A673 (cell line): ENCODE measurements around the gene DENND5B. TPM values are rescaled to one million over a fixed set of nuclear protein-coding genes. Genes with fewer than 3 reads are reported as not detected.
"Not testable (repeated sequence)": the region's sequence is repeated elsewhere in the genome, so short reads cannot be mapped to it uniquely, and the experiment has no call there.

Experiments
- BruUV-seq: library from RNA; stranded (reverse); fragments of 400-500 nt; replicated peaks from 2 replicates; lab custom pipeline; 2021; lab: Mats Ljungman, UMichigan
- CTCF ChIA-PET: fragments of 300-600 bp; sonication (Branson Sonifier 250); formaldehyde crosslinking; loops from one replicate; lab custom pipeline; 2022; ENCODE audit warnings: antibody characterized with exemption; lab: Charles Lee
- POLR2A ChIA-PET: fragments of 300-600 bp; sonication (Branson Sonifier 250); formaldehyde crosslinking; loops from one replicate; lab custom pipeline; 2022; ENCODE audit warnings: antibody characterized with exemption; ENCODE audit not compliant: low non-redundant PET; lab: Charles Lee
- DNase-seq: peaks from one replicate; pipeline ENCODE4 v3.0.0-alpha.2; 2015; ENCODE audit warnings: low spot score
- H3K27ac ChIP-seq: fragments of 200-600 bp; sonication (generic); 2 replicates; pipeline ENCODE4 v1.5.1; 2016; ENCODE audit warnings: mixed run types, low read depth, mild to moderate bottlenecking, mixed read lengths, antibody characterized with exemption, low read length; ENCODE audit not compliant: poor library complexity, severe bottlenecking
- H3K27me3 ChIP-seq: fragments of 200-600 bp; sonication (generic); replicated peaks from 2 replicates; pipeline ENCODE4 v1.6.1; 2017; ENCODE audit warnings: mixed run types, low read depth, mild to moderate bottlenecking, mixed read lengths, antibody characterized with exemption, low read length; ENCODE audit not compliant: insufficient read depth, poor library complexity
- H3K36me3 ChIP-seq: fragments of 200-600 bp; sonication (generic); 2 replicates; pipeline ENCODE4 v1.6.1; 2016; ENCODE audit warnings: mixed run types, mild to moderate bottlenecking, mixed read lengths, antibody characterized with exemption, low read length; ENCODE audit not compliant: insufficient read depth, poor library complexity, severe bottlenecking
- H3K4me1 ChIP-seq: fragments of 200-600 bp; sonication (generic); 2 replicates; pipeline ENCODE4 v1.6.1; 2017; ENCODE audit warnings: mixed run types, mild to moderate bottlenecking, mixed read lengths, antibody characterized with exemption, low read length; ENCODE audit not compliant: insufficient read depth, poor library complexity, severe bottlenecking
- H3K4me3 ChIP-seq: fragments of 200-600 bp; sonication (generic); 2 replicates; pipeline ENCODE4 v1.5.1; 2016; ENCODE audit warnings: low read depth, mixed run types, mild to moderate bottlenecking, mixed read lengths, low read length; ENCODE audit not compliant: poor library complexity, severe bottlenecking
- H3K9me3 ChIP-seq: fragments of 200-600 bp; sonication (generic); 2 replicates; pipeline ENCODE4 v1.6.1; 2016; ENCODE audit warnings: mixed run types, low read depth, mild to moderate bottlenecking, mixed read lengths, antibody characterized with exemption, low read length; ENCODE audit not compliant: poor library complexity, severe bottlenecking
- CTCF ChIP-seq: fragments of 300-800, 200-600 bp; sonication (generic); conservative IDR thresholded peaks from 2 replicates; pipeline ENCODE4 v1.5.1; 2017; ENCODE audit warnings: low read depth, mild to moderate bottlenecking, antibody characterized with exemption, low read length, moderate library complexity, mixed read lengths
- EZH2 ChIP-seq: fragments of 200-600 bp; sonication (generic); IDR thresholded peaks from 2 replicates; pipeline ENCODE4 v1.6.1; 2017; ENCODE audit warnings: borderline replicate concordance, low read depth, mild to moderate bottlenecking, mixed read lengths, antibody characterized with exemption, low read length; ENCODE audit not compliant: poor library complexity, severe bottlenecking
- intact Hi-C: fragments of 100-400 bp; cut with micrococcal nuclease; formaldehyde crosslinking; loops from one replicate; pipeline ENCODE4 v1.10.0; 2022; ENCODE audit not compliant: unreplicated experiment
- total RNA-seq: library from RNA; stranded (reverse); gene quantifications from 2 replicates; pipeline ENCODE4 v1.2.3, GENCODE V29; 2021

Gene DENND5B
- total RNA-seq, 1 experiment from 2014 or later, result 7.6 TPM

DNA sequence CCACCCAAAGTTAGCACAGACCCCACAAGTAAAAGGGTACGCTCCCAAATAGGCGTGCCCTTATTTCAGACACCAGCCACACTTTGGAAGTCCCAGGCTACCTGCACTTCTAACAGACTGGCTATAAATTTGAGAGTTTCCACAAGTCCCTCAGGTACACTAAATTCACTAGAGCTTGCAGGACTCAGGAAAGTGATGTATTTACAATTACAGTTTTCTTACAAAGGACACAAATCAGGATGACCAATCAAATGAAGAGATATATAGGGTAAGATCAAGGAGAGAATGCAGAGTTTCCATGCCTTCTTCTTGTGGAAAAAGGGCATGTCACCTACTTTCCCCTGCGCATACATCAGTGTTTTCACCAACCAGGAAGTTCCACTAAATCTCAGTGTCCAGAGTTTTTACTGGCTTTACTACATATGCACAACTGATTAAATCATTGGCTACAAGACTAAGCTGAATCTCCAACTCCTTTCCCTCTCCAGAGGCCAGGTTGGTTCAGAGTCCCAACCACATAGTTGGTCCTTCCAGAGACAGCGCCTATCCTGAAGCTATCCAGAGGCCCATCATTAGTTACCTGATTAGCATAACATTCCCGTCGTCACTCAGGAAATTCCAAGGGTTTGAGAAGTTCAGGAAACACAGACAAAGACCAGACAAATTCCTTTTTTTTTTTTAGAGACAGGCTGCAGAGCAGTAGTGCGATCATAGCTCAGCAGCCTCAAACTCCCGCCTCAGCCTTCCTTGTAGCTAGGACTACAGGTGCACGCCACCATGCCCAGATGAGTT lies 84.2 kb downstream of the DENND5B start:
- BruUV-seq, result no TSS peak
- H3K36me3 ChIP-seq, result no peaks in the 10 kb centered on the region
- intact Hi-C loops, result no loop called here
- no peak for DNase-seq
- ChIA-PET POLR2A (interaction anchor here (0.5 kb wide), 1 partner anchor 10 kb away, joined by 3 read pairs; no protein-coding TSS in a partner anchor), CTCF (no interaction called here)
- H3K27ac ChIP-seq, result no peak overlapping the region
- no peak for TF ChIP-seq EZH2
- TF ChIP-seq CTCF, result no peak
- no peaks in the 10 kb centered on the region for H3K27me3 ChIP-seq
- no peak overlapping the region for H3K4me3 ChIP-seq
- H3K4me1 ChIP-seq, result peaks cover 6% of the 10 kb centered on the region
- H3K9me3 ChIP-seq, result peaks cover 6% of the 10 kb centered on the region

DNA sequence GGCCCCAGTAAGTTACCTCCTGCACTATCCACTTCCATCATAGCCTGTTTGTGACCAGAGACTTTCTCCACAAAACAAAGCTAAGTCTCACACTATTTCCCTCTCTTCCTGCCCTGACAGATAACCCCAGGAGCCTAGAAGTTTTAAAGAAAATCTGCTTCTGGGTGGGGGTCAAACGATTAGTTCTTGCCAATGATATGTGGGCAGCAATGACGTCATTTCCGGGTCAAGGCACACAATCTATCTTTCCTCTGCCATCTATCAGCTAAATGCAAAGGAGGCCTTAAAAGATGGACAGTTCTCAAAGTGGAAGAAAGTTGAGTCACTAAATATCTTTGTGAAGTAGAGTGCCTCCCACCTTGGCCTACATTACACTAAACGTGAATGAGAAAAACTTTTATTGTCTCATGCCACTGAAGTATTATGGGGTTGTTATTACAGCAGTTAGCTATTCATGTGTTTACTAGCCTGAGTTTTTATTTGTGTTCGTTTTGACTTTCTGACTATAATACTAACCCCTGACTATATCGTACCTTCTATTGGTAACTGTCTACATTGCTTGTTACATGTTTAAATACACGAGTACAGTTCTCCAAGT lies 86.2 kb downstream of the DENND5B start:
- H3K27me3 ChIP-seq, result no peaks in the 10 kb centered on the region
- H3K4me3 ChIP-seq, result no peak overlapping the region
- H3K4me1 ChIP-seq, result peaks cover 6% of the 10 kb centered on the region
- ChIA-PET POLR2A (interaction anchor here (0.6 kb wide), 1 partner anchor 34 kb away, joined by 4 read pairs; no protein-coding TSS in a partner anchor), CTCF (no interaction called here)
- intact Hi-C loops, result no loop called here
- no TSS peak for BruUV-seq
- H3K9me3 ChIP-seq, result peaks cover 6% of the 10 kb centered on the region
- no peaks in the 10 kb centered on the region for H3K36me3 ChIP-seq
- TF ChIP-seq EZH2 (no peak), CTCF (no peak)
- H3K27ac ChIP-seq, result no peak overlapping the region
- DNase-seq, result no peak

GRCh38 chr12:31501014-31501413 lies 89.9 kb downstream of the DENND5B start:
- CTCF ChIA-PET, DNase-seq, H3K4me3 ChIP-seq, H3K27me3 ChIP-seq, H3K27ac ChIP-seq, H3K36me3 ChIP-seq, BruUV-seq, H3K9me3 ChIP-seq, intact Hi-C loops, POLR2A ChIA-PET: not testable (repeated sequence)
- H3K4me1 ChIP-seq, result peaks cover 16% of the 10 kb centered on the region
